Spleen (tissue), 7 donors: ENCODE measurements around the gene ABCC2.

Experiments used
- POLR2A ChIP-seq, 3 donors: fragments of 450-650 bp; IDR thresholded peaks; one replicate each; pipeline ENCODE4 v1.5.1; 2017; ENCODE audit warnings: antibody characterized with exemption in 3 of 3, mild to moderate bottlenecking in 1 of 3
- POLR2AphosphoS5 ChIP-seq, 3 donors: sonication (generic); formaldehyde crosslinking; IDR thresholded peaks; one replicate each; pipeline ENCODE4 v1.5.1; 2017; ENCODE audit warnings: antibody characterized with exemption in 3 of 3
- TF ChIP-seq, protein P1 (sequence below), 11 experiments: fragments of 200-600 bp in 7 of 11; fragments of 450-650 bp in 4 of 11; sonication (generic) in 4 of 11; IDR thresholded peaks in 8 of 11; conservative IDR thresholded peaks in 3 of 11; 1 replicate in 7 of 11; 2 replicates in 4 of 11; pipeline versions ENCODE4 v1.4.0 to v1.8.0; 2016 to 2021; ENCODE audit warnings: antibody characterized with exemption in 11 of 11, inconsistent platforms in 4 of 11, mild to moderate bottlenecking in 1 of 11
- donor health status: DM: no; HTN: no; CAD: no; lungs with moderate emphysema.
- donor health status: DM: no; HTN: no; CAD: no.
- donor health status: DM: no; HTN: no; CAD: no.

- TF ChIP-seq, protein P1, sequence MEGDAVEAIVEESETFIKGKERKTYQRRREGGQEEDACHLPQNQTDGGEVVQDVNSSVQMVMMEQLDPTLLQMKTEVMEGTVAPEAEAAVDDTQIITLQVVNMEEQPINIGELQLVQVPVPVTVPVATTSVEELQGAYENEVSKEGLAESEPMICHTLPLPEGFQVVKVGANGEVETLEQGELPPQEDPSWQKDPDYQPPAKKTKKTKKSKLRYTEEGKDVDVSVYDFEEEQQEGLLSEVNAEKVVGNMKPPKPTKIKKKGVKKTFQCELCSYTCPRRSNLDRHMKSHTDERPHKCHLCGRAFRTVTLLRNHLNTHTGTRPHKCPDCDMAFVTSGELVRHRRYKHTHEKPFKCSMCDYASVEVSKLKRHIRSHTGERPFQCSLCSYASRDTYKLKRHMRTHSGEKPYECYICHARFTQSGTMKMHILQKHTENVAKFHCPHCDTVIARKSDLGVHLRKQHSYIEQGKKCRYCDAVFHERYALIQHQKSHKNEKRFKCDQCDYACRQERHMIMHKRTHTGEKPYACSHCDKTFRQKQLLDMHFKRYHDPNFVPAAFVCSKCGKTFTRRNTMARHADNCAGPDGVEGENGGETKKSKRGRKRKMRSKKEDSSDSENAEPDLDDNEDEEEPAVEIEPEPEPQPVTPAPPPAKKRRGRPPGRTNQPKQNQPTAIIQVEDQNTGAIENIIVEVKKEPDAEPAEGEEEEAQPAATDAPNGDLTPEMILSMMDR (IDR thresholded peaks at IDR 0.05 in 8 of 11, conservative IDR thresholded peaks at IDR 0.05 in 3 of 11), result no peak
- TF ChIP-seq POLR2A (IDR thresholded peaks at IDR 0.05) (no peak), POLR2AphosphoS5 (IDR thresholded peaks at IDR 0.05) (no peak)
These were observed 14.5 kb upstream of the ABCC2 start for GRCh38 chr10:99767901-99768300.
